Suprapubic skin (tissue), 4 donors: ENCODE results near the gene SCN2B. TPM values are rescaled to one million over a fixed set of nuclear protein-coding genes. Genes with fewer than 3 reads are reported as not detected.
A peak's percentile ranks its signal among the peaks of the same experiment; 100 is the strongest.

Source experiments
- DNase-seq, 2 donors: peaks; one replicate each; pipeline ENCODE4 v3.0.0-alpha.2; 2019; ENCODE audit warnings: low spot score in 2 of 2
- H3K27ac ChIP-seq: fragments of 200-600 bp; sonication (generic); one replicate; pipeline ENCODE4 v1.5.1; 2019
- H3K27me3 ChIP-seq: fragments of 200-600 bp; sonication (generic); one replicate; pipeline ENCODE4 v1.5.1; 2019
- H3K36me3 ChIP-seq: fragments of 200-600 bp; sonication (generic); one replicate; pipeline ENCODE4 v1.5.1; 2019
- H3K4me1 ChIP-seq: fragments of 200-600 bp; sonication (generic); one replicate; pipeline ENCODE4 v1.5.1; 2019
- H3K4me3 ChIP-seq: fragments of 200-600 bp; sonication (generic); one replicate; pipeline ENCODE4 v1.5.1; 2019; ENCODE audit warnings: mild to moderate bottlenecking
- H3K9me3 ChIP-seq: fragments of 200-600 bp; sonication (generic); one replicate; pipeline ENCODE4 v1.5.1; 2019
- CTCF ChIP-seq, 2 donors: fragments of 200-600 bp in 1 of 2; fragments of 450-650 bp in 1 of 2; sonication (generic) in 1 of 2; IDR thresholded peaks; one replicate each; pipeline ENCODE4 v1.5.1; 2016 to 2019; ENCODE audit warnings: antibody characterized with exemption in 2 of 2, mild to moderate bottlenecking in 1 of 2, moderate library complexity in 1 of 2
- EP300 ChIP-seq: sonication (generic); formaldehyde crosslinking; IDR thresholded peaks from one replicate; pipeline ENCODE4 v1.6.1; 2017; ENCODE audit warnings: antibody characterized with exemption
- POLR2A ChIP-seq, 2 donors: fragments of 450-650 bp; IDR thresholded peaks; one replicate each; pipeline ENCODE4 v1.6.1; 2017; ENCODE audit warnings: antibody characterized with exemption in 2 of 2, mild to moderate bottlenecking in 2 of 2, moderate library complexity in 2 of 2
- POLR2AphosphoS5 ChIP-seq, 3 donors: sonication (generic); formaldehyde crosslinking; IDR thresholded peaks; one replicate each; pipeline ENCODE4 v1.6.1; 2017; ENCODE audit warnings: antibody characterized with exemption in 3 of 3
- WGBS: methylation state at CpG from one replicate; pipeline ENCODE4 v1.1.5; 2018; 5-methylcytosine and 5-hydroxymethylcytosine counted together
- total RNA-seq, 4 donors: library from RNA; depleted of rRNA; stranded (reverse); fragments of >200 nt; gene quantifications; one replicate each; pipeline ENCODE4 v1.1.0, GENCODE V29; 2016

The SCN2B gene
- total RNA-seq, 4 donors from 2014 or later, result 0.08 to 0.21 TPM; not detected in 2

DNA sequence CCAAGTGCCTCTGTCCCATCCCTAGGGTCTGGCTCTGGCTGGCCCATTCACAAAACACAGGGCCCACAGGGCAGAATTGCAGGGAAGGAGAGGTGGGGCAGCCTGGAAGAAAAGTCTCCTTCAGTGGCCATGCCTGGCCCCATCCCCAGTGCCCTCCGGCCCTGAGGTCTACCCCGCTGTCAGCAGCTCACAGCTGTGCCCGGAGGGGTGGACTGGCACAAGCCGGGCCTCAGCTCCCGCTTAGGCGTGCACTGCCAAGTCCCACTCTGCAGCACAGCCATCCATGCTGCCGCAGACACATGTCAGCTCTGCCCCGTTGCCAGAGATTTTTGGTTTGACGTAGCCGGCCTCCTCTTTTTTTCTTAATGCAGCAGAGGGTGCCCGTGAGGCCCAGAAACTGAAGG lies 3.9 kb upstream of the SCN2B start:
- 2% methylated on average over 9 of the region's 11 CpGs for WGBS
- TF ChIP-seq POLR2A (IDR thresholded peaks at IDR 0.05), result no peak
- TF ChIP-seq POLR2AphosphoS5 (IDR thresholded peaks at IDR 0.05), result no peak
- TF ChIP-seq EP300, result no peak
- TF ChIP-seq CTCF (IDR thresholded peaks at IDR 0.05), result no peak
- peak in 1 of 2 donors; percentile 74 for DNase-seq
- Histone ChIP-seq H3K27ac (no peak overlapping the region), H3K36me3 (no peaks in the 10 kb centered on the region), H3K9me3 (no peaks in the 10 kb centered on the region), H3K27me3 (no peaks in the 10 kb centered on the region), H3K4me3 (no peak overlapping the region), H3K4me1 (peaks cover 32% of the 10 kb centered on the region)

DNA sequence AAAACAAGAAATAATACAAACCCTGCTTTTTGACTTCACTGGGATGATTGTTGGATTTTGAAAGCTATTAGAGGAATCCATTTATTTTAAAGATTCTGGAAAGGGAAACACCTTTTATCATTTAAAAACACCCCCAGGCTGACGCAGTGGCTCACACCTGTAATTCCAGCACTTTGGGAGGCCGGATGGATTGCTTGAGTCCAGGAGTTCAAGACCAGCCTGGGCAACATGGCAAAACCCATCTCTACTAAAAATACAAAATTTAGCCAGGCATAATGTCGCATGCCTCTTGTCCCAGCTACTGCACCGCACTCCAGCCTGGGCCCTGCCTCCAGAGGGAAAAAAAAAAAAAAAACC lies 317 bp upstream of the SCN2B start:
- H3K27me3 ChIP-seq, result no peaks in the 10 kb centered on the region
- H3K9me3 ChIP-seq, result no peaks in the 10 kb centered on the region
- 79% methylated on average over 4 of the region's 4 CpGs for WGBS
- H3K4me3 ChIP-seq, result no peak overlapping the region
- TF ChIP-seq EP300, result no peak
- TF ChIP-seq CTCF (IDR thresholded peaks at IDR 0.05), result no peak
- no peak for TF ChIP-seq POLR2A (IDR thresholded peaks at IDR 0.05)
- no peak for TF ChIP-seq POLR2AphosphoS5 (IDR thresholded peaks at IDR 0.05)
- no peak for DNase-seq
- H3K36me3 ChIP-seq, result no peaks in the 10 kb centered on the region
- H3K4me1 ChIP-seq, result peaks cover 51% of the 10 kb centered on the region
- H3K27ac ChIP-seq, result no peak overlapping the region

- DNase-seq, result no peak
- Histone ChIP-seq H3K4me1 (peaks cover 46% of the 10 kb centered on the region), H3K4me3 (peak overlapping the region; percentile 29), H3K27me3 (peaks cover 1% of the 10 kb centered on the region), H3K9me3 (no peaks in the 10 kb centered on the region), H3K27ac (peak overlapping the region; percentile 45), H3K36me3 (no peaks in the 10 kb centered on the region)
- WGBS, result 36% methylated on average over 13 of the region's 13 CpGs
- TF ChIP-seq EP300 (no peak), POLR2A (IDR thresholded peaks at IDR 0.05) (no peak), CTCF (IDR thresholded peaks at IDR 0.05) (no peak), POLR2AphosphoS5 (IDR thresholded peaks at IDR 0.05) (no peak)
Measured at GRCh38 chr11:118175031-118175992, 1.1 kb downstream of the SCN2B start.

DNA sequence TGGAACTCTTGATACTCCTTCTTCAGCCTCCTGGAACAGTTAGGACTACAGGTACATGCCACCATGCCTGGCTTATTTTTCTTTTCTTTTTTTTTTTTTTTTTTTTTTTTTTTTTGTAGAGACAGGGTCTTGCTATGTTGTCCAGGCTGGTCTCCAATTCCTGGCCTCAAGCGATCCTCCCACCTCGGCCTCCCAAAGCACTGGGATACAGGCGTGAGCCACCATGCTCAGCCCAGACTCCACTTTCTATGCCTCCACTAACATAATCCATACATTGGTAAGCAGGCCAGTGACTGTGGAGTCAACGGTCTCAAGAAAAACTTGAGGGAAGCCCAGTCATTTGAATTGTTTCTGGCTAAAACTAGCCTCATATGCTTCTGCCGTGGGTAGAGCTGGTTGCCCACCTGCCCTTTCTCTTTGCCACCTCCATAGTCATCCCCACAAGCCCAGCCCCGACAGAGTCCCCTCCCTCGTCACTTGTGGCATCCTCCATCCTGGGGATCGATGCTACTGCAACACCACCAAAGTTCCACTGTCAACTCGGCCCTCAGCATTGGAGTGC lies 2.4 kb downstream of the SCN2B start:
- H3K27ac ChIP-seq, result no peak overlapping the region
- no peak for DNase-seq
- H3K4me1 ChIP-seq, result peaks cover 41% of the 10 kb centered on the region
- 92% methylated on average over 9 of the region's 9 CpGs for WGBS
- H3K4me3 ChIP-seq, result no peak overlapping the region
- H3K9me3 ChIP-seq, result no peaks in the 10 kb centered on the region
- peaks cover 10% of the 10 kb centered on the region for H3K27me3 ChIP-seq
- TF ChIP-seq POLR2A (IDR thresholded peaks at IDR 0.05) (no peak), CTCF (IDR thresholded peaks at IDR 0.05) (no peak), POLR2AphosphoS5 (IDR thresholded peaks at IDR 0.05) (no peak), EP300 (no peak)
- H3K36me3 ChIP-seq, result no peaks in the 10 kb centered on the region

DNA sequence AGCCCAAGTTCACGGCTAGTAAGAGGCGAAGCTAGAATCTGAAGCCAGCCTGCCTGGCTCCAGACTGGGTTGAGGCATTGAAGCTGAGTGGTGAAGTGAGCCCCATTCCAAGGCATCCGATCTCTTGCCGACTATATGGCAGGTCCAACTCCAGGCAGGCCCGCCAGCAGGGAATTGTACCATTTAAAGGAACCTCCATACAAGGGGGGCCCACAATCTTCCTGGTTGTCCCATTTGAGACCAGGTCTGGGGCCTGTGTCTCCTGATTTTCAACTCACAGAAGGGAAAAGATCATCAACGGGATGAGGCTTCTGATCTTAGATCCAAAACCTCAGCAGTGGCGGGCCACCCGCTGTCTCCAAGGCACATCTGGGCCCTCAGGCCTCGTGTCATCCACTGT lies 4.1 kb downstream of the SCN2B start:
- Histone ChIP-seq H3K36me3 (no peaks in the 10 kb centered on the region), H3K27me3 (peaks cover 10% of the 10 kb centered on the region), H3K4me1 (peaks cover 41% of the 10 kb centered on the region), H3K4me3 (no peak overlapping the region), H3K27ac (no peak overlapping the region), H3K9me3 (no peaks in the 10 kb centered on the region)
- WGBS, result 55% methylated on average over 7 of the region's 9 CpGs
- no peak for DNase-seq
- TF ChIP-seq POLR2A (IDR thresholded peaks at IDR 0.05) (no peak), CTCF (IDR thresholded peaks at IDR 0.05) (no peak), EP300 (no peak), POLR2AphosphoS5 (IDR thresholded peaks at IDR 0.05) (no peak)
